GM19035 (cell line): ENCODE measurements around the gene SYMPK.
"Not testable (repeated sequence)": the region's sequence is repeated elsewhere in the genome, so short reads cannot be mapped to it uniquely, and the experiment has no call there.

Experiments used
- ATAC-seq: cut with Tn5 transposase; IDR thresholded peaks from one replicate; pipeline ENCODE4 v1.9.1; 2021; ENCODE audit not compliant: unreplicated experiment

Gene SYMPK

DNA sequence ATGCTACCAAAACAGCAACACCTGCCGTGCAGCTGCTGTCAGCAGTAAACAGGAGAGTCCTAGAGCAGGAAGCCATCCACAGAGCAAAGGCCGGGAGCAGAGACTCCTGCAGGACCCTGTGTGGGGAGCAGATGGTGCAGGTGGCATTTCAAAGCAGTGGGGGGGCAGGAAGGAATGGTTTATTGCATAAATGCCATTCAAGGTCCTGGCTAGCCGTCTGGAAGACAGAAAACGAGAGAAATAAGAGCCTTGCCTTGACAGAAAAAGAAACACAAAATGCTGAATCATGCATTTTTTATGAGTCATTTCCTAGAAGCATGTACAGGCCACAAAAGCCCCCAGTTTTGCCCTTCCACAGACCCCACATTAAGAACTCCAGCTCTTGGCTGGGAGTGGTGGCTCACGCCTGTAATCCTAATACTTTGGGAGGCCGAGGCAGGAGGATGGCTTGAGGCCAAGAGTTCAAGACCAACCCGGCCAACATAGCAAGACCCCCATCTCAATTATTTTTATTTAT, 53.2 kb downstream of the SYMPK start:
- ATAC-seq = no peak

DNA sequence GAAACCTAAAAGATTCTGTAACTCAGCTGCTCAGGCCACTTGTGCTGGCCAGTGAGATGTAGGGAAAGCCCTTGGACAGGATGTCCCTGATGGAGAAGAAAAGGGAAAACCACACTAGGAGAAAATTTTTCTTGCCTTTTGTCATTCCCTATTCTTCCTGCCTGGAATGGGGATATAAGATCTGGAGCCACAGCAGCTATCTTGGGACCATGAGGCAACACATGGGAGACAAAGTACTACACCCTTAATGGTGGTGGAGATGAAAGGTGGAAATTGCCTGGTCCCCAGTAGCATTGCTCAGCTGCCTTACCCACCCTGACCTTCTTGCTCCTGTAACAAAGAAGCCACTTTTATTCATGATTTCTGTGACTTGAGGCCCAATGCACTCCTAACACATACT, 57.2 kb downstream of the SYMPK start:
- ATAC-seq = no peak

DNA sequence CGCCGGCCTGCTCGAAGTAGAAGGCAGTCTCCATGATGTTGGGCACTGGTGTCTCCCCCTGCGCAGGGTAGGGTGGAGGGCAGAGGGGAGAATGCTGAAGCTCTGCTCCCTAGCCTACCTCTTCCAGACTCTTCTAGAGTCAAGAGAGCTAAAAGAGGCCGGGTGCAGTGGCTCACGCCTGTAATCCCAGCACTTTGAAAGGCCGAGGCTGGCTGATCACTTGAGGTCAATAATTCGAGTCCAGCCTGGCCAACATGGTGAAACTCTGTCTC, 58.1 kb downstream of the SYMPK start:
- no peak for ATAC-seq

DNA sequence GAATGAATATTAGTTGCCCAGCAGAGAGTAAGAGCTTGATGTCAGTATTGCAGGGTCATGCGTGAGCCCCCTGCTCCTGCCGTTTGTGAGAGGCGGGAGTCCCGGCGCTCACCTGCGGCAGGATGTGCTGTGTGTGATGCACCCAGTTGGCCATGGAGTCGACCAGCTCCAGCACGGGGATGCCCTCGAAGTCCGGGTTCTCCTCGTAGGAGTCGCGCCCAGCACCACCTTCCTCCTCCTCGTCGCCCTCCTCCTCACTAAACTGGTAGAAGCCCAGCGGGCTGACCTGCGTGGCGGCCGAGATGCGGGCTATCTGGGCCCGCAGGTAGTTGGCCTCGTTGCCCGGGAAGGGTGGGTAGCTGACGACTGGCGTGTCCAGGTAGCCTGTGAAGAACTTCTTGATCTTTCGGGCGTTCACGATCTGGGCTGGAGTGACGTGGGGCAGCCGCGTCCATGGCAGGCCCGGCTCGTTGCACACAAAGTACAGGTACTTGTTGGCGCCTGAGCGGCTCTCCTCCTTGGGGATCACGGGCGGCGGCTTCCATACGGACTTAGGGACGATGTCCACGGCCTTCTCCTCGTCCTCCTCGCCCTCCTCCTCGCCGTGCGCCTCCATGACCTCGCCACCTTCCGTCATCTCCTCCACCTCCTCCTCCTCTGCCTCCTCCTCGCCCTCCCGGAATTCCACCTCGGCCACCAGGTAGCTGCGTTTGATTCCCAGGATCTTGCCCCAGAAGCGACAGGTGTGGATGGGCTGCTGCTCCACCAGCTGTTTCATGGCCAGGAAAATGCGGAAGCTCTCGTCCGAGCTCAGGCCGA, 58.6 kb downstream of the SYMPK start:
- ATAC-seq = no peak

DNA sequence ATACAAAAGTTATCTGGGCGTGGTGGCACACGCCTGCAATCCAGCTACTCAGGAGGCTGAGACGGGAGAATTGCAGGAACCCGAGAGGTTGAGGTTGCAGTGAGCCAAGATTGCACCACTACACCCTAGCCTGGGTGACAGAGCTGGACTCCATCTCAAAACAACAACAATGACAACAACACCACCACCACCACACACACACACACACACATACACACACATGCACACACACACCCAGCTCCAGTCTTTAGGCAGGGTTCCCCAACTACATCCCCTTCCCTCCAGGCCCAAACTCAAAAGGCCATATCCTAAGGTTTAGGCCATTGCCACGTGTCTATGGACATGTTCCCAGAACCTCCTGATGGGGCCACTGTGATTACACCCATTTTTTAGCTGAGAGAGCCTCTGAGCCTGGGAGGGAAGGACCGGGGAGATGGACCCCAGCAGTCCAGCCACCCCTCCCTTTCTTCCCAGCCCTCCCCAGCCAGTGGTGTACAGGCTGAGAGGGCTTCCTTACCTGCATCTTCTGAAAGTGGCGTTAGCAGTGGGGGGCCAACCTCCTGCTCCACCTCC, 61.3 kb downstream of the SYMPK start:
- no peak for ATAC-seq

DNA sequence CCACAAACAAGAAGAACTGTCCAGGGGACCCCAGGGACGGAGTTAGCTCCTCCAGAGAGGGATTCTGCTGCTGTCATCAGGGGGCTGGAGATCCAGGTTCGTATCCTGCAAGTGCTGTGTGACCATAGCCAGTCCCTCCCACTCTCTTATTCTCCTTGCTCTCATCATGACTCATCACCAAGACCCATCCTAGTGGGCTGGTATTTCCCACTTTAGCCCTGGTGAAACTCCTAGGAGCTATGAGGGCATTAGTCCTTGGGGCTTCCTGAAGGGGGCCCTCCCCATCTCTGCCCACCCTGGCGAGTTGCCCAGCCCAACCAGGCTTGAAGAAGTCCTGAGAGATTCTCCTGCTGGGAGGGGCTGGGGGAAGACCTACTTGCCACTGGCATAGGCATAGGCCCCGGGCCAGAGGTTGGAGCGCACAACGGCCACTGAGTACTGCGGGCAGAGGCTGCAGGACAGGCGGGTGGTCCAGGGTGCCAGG, 62.8 kb downstream of the SYMPK start:
- no peak for ATAC-seq

DNA sequence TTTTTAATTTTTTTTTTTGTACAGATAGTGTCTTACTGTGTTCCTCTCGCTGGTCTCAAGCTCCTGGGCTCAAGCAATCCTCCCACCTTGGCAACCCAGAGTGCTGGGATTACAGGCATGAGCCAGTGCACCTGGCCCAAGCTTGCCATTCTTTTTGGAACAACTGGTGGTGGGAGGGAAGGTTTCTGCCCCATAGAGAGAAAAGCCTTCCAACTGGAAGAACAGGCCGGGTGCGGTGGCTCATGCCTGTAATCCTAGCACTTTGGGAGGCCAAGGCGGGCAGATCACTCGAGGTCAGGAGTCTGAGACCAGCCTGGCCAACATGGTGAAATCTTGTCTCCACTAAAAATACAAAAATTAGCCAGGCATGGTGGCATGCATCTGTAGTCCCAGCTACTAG, 63.4 kb downstream of the SYMPK start:
- not testable (repeated sequence) for ATAC-seq

DNA sequence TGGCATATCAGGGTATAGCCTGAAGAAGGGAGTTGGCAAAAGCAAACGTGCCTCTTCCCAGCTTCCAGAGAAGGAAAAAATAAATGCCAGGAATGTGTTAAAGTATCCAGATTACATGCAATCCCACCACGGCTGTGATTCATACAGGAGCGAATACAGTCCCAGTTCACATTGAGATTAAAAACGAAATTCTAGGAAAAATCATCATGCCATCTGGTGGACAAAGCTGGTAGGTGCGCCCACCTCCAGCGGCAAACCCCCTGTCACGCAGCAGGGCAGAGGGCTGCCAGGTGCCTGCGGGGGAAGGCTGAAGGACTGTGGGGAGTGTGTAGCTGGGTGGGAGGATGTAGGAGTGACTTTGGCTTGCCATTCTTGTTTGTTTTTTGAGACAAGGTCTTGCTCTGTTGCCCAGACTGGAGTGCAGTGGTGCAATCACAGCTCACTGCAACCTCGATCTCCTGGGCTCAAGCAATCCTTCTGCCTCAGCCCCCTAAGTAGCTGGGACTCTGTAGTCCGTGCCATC, 63.9 kb downstream of the SYMPK start:
- no peak for ATAC-seq

DNA sequence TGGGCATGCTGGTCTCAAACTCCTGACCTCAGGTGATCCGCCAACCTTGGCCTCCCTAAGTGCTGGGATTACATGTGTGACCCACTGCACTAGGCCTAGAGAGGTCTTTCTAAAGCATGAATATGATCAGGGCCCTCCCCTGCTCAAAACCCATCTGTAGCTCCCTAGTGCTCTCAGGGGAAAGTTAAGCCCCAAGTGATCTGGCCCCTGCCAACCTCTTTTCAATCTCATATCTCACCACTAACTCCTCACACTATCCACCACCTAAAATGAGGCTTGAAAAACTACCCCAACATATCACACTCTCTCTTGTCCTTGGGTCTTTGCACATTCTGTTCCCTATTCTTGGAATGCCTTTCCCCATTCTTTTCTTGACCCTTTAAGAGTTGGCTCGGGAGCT, 68.3 kb downstream of the SYMPK start:
- ATAC-seq = no peak

DNA sequence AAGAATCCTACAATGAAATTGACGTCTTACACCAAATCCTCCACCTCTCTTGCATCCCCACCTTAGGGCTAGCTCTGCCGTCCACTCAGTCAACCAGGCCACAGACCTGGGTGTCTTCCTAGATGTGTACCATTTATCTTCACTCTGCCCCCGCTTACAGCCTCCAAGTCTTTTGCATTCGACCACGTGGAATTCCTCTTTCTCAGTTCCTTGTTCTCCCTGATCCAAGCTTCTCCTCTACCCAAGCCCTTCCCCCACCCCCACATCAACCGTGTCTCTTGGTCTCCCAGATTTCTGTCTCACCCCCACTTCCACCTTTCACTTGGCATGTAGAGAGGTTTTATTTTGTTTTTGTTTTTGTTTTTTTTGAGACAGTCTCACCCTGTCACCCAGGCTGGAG, 69.1 kb downstream of the SYMPK start:
- ATAC-seq = no peak

DNA sequence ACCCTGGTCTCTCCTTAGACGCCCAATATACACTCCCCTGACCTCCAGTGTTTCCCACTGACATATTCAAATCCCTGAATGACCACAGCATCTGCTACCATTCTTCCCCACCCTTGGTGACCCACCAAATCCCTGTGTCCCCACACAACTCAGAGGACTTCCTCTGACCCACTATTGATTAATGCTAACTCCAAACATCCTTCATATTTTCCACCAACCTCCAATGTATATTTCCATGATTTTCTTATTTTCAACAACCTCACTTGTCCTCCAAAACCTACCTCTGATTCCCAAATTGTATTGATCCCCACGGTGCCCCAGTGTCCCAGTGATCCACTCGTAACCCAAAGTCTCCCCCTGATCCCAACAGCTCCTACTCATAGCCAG, 69.8 kb downstream of the SYMPK start:
- ATAC-seq = no peak

DNA sequence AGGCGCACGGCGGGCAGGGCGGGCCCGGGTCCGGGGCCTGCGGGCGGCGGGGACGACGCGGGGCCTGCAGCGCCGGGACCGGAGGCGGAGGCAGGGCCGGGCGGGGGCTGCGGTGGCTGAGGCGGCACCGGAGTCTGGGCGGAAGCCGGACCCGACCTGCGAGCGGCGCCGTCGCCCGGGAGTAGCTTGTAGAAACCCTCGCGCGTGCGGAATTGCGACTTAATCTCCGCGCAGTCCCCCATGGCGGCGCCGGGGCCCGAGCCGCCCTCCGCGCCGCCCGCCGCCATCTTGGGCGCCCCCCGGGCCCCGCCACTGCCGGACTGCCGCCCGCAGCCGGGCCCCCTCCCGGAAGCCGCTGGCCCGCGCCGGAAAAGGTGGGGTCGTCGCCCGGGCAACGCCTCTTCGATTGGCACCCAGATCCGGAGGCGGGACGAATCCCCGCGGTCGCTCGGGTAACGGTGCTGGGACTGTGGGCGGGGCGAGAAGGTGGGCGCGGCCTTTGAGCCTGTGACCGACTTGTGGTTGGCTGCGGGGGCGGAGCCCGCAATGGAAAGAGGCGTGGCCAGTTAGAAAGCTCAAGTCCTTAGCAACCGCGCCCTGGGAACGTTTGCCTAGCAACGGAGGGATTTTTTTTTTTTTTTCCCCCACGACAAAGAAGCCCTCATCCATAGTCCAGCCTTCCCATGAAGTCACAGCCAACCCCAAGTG, 70.3 kb downstream of the SYMPK start, which contains the start of gene DMWD:
Gene DMWD (minus strand): TSS at position 376 of the 708 bp plus-strand sequence. CDS start 89 bp downstream, at position 287.
- peak; percentile 91 for ATAC-seq

DNA sequence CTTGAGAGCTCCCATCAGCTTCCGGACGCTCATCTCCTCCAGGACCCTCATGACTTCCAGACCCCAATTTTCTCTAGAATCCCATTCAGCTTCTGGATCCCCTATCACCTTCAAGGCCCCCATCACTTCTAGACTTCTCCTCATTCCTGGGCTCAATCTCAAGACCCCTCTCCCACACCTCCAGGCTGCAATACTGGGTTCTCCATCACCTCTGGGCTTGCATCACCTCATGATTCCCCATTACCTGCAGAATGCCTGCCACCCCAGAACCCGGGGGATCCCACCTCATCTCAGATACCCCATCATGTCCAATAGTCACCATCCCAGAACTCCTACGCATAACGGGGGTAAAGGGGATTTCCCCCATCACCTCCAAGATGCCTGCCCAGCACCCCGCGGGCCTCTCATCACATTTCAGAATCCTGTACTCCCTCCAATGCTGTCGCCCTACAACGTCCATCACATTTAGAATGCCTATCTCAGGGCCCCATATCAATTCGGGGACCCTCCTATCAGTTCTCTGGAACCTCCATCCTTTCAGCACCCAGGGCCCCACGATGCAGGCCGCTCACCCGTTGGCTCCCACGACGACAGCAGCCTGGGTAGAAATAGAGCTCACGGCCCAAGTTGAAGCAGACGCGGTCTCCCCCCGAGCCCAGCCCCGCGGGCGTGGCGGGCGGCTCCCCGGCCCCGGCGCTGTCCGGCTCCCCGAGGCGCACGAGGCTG, 71.0 kb downstream of the SYMPK start:
- ATAC-seq = peak; percentile 30

DNA sequence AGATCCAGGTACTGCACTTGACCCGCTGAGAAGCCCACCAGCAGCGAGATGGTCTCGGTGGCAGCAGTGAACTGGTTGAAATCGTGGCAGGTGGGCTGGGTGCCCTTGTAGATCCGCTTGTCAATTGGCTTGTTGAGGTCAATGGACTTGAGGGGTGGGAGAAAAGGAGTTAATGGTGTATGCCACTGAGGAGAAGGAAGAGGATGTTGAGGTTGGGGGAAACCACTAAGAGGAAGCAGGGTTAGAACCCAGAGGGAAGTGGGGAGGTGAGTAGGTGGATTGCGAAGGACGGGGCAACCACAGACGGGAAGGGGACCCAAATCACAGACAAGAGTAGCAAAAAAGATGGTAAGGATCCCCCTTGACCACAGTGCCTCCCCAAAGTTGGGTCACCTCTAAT, 72.0 kb downstream of the SYMPK start:
- no peak for ATAC-seq

DNA sequence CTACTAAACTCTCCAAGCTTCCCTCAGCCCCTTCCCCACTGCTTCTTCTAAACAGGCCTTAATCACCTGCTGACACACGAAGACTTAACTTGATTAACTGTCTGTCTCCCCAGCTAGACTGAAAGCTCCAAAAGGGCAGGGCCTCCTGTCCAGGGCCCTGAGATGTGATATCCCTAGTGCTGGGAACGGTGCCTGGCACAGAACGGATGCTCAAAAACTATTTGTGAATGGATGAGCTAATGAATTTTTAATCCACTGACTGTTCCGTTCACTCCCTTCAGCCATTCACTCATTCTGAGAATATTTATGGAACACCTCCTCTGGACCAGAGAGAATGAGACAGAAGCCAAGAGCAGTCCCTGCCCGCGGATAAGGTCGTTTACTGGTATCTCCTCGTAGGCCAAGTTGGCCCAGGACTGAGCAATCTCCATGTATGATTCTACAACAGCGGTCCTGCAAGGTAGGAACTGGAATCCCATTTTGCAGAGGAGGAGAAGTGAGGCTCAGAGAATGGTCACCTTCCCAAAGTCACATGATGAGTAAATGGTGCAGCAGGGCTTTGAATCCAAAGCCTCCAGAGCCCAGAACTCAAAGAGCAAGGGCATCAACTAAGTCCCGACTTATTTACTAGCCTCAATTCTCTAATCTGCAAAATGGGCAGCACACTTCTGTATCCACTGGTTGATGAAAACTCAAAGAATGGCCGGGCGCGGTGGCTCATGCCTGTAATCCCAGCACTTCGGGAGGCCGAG, 73.7 kb downstream of the SYMPK start:
- no peak for ATAC-seq

DNA sequence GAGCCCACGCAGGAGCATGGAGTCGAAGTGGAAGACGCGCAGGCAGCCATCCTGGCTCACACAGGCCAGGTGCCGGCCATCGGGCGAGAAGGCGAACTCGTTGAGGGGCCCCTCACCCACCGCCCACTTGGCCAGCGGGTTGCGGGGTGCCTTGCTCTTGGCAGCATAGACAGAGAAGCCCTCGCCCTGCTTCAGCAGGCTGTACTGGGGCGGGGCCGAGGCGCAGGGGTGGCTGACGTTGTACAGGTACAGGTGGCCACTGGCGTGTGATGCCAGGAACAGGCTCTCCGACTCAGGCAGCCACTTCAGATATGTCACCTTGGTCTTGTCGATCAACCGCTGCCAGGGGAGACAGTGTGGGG, 76.4 kb downstream of the SYMPK start:
- no peak for ATAC-seq

DNA sequence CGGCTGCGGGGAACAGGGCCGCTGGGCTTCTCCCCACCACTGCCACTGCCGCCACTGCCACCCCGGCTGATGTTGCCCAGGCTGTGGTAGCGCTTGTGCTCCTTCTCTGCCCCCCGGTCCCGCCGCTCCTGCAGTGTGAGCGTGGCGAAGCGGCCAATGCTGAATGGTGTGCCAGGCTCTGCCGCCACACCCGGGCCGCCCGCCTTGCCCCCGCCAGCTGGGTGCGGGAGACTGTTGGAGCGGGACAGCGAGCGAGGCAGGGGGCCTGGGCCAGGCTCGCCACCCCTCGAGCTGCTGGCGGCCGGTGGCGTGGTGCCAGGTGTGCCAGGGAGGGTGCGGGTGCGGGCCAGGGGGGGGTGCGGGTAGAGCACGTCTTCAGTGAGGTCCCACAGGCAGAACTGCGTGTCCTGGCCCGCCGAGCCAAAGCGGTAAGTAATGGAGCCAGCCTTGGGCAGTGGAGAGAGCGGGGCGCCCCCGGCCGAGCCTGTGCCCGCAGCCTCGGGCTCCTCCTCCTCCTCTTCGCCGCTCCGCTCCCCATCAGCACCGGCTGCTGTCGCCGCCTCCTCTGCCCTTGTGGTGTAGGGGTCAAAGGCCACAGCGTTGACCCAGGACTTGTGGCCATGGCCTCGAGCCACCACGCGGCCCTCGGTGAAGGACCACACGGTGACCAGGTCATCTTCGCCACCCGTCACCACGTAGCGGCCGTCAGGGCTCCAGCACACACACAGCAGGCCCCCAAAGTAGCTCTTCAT, 77.0 kb downstream of the SYMPK start:
- ATAC-seq = no peak

DNA sequence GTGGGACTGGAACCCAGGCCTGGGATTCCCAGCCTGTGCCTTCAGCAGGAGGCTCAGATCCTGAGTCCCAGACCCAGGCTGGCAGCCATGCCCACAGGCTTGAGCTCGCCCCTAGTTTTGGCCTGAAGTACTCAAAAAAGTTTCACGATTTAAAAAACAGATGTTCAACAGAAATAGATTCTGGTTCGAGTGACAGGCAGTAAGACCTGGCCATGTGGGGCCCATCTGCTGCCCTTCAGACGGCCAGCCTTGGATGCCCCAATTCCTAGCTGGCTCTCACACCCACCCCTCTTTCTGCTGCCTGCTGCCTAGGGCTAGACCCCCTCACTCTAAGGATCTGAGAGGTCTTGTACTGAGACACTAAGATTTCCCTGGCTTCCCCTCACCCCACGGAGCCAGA, 77.8 kb downstream of the SYMPK start:
- ATAC-seq = no peak

DNA sequence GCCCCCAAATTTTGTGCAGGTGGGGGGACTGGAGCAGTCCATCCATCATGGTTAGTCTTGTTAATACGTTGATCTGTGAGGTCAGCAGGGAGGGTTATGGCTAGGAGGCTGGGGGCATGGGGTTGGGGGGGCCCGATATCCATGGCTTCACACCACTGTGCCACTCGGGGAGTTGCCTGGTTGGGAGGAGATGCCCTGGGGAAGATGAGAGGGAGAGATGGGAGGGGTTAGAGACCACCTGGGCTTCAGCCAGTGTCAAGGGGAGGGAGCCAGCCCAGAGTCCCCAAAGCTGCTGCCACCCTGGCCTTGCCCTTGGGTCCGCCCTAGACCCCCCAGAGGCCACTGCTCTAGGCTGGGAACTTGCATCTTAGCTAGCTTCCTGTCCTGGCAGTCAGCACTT, 78.9 kb downstream of the SYMPK start:
- ATAC-seq = no peak
